CD4-positive, alpha-beta T cell treated with Interferon alpha-2 for 1 hour (primary cell): ENCODE data around the gene PGLYRP4.
A peak's percentile ranks its signal among the peaks of the same experiment; 100 is the strongest.
"Not testable (repeated sequence)": the region's sequence is repeated elsewhere in the genome, so short reads cannot be mapped to it uniquely, and the experiment has no call there.

Experiments
- DNase-seq, 2 donors: peaks; one replicate each; pipeline ENCODE4 v3.0.0-alpha.2; 2020 to 2022

The PGLYRP4 gene

DNA sequence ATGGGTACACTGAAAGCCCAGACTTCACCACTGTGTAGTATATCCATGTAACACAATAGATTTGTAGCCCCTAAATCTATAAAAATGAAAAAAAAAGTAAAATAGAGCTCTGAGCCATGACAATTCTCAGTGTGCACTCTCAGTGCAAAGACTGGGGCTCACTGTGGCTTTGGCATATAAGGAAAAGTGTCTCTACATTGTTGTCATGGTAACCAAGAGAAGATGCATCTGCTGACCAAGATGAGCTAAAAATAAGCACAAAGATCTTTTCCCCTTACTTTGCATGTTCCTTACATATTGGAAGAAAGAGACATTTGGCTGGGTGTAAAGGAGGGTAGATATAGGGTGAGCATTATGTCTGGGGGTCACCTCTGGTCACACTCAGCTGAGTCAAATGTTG is 12.0 kb downstream of the PGLYRP4 start:
- DNase-seq: no peak

DNA sequence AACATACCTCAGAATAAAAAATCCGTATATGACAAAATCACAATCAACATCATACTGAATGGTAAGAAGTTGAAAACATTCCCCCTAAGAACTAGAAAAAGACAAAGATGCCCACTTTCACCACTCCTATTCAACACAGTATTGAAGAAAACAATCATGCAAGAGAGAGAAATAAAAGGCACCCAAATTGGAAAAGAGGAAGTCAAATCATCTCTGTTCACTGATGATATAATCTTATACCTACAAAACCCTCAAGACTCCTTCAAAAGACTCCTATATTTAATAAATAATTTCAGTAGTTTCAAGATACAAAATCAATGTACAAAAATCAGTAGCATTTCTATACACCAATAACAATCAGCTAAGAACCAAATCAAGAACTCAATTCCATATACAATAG is 14.7 kb downstream of the PGLYRP4 start:
- no peak for DNase-seq

DNA sequence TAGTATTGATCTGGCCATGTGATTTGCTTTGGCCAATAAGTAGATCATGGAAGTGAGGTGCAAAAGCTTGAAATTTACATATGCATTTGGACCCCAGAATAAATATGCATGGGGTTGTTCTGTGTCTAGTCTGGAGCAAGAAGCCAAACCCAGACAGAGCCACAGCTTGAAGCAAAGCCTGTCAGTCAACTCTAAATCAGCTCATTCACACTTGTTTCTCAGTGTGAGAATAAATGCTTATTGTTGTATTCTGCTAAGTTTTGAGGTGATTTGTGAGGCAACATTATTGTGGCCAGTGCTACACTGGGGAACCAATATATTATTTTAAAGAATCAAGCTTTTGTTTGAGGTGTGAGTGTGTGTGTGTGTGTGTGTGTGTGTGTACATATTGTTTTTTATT is 23.7 kb downstream of the PGLYRP4 start:
- DNase-seq: no peak

DNA sequence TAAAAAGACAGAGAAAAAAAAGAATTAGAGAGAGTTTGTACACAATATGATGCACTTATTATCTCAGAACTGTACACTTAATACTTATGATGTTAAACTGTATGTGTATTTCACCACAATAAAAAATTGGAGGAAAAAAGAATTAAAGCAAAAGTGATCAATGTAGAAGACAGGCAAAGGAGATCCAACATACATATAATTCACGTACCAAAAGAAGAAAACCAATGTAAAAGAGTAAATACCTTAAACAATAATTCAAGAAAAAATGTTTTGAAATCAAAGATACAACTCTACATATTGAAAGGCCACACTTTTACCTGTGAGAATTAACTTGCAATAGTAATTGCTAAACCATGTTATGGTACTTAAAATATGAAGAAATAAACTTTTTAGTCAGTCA is 26.1 kb downstream of the PGLYRP4 start:
- no peak for DNase-seq

DNA sequence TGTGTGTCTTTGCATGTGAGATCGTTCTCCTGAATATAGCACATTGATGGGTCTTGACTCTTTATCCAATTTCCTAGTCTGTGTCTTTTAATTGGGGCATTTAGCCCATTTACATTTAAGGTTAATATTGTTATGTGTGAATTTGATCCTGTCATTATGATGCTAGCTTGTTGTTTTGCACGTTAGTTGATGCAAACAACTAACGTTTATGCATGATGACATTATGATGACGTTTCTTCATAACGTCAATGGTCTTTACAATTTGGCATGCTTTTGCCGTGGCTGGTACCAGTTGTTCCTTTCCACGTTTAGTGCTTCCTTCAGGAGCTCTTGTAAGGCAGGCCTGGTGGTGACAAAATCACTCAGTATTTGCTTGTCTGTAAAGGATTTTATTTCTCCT is 30.5 kb downstream of the PGLYRP4 start:
- not testable (repeated sequence) for DNase-seq

DNA sequence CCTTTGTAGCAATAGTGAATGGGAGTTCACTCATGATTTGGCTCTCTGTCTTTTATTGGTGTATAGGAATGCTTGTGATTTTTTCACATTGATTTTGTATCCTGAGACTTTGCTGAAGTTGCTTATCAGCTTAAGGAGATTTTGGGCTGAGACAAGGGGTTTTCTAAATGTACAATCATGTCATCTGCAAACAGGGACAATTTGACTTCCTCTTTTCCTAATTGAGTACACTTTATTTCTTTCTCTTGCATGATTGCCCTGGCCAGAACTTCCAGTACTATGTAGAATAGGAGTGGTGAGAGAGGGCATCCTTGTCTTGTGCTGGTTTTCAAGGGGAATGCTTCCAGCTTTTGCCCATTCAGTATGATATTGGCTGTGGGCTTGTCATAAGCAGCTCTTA is 32.6 kb downstream of the PGLYRP4 start:
- not testable (repeated sequence) for DNase-seq

DNA sequence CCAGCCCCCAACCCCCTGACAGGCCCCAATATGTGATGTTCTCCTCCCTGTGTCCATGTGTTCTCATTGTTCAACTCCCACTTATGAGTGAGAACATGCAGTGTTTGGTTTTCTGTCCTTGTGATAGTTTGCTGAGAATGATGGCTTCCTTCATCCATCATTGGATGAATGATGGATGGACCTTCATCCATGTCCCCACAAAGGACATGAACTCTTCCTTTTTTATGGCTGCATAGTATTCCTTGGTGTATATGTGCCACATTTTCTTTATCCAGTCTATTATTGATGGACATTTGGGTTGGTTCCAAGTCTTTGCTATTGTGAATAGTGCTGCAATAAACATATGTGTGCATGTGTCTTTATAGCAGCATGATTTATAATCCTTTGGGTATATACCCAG is 34.3 kb downstream of the PGLYRP4 start:
- DNase-seq: not testable (repeated sequence)

DNA sequence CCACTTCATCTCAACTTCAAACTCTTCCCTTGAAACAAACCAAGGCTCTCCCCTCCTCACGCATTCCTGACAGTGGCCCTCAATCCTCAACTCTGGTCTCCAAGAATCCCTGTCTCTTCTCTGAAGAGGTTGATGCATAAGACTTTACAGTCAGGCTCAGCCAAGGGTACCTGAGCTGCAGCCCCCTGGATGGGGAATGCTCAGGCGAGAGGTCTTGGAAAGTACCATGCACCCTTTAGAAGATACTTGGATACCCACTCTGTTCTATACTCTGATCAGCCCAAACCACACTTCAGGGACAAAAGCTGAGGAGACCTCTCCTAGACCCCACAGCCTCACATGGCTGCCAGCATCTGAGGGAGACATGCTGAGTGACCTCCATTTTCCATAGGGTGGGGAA is 35.4 kb downstream of the PGLYRP4 start:
- DNase-seq: no peak

DNA sequence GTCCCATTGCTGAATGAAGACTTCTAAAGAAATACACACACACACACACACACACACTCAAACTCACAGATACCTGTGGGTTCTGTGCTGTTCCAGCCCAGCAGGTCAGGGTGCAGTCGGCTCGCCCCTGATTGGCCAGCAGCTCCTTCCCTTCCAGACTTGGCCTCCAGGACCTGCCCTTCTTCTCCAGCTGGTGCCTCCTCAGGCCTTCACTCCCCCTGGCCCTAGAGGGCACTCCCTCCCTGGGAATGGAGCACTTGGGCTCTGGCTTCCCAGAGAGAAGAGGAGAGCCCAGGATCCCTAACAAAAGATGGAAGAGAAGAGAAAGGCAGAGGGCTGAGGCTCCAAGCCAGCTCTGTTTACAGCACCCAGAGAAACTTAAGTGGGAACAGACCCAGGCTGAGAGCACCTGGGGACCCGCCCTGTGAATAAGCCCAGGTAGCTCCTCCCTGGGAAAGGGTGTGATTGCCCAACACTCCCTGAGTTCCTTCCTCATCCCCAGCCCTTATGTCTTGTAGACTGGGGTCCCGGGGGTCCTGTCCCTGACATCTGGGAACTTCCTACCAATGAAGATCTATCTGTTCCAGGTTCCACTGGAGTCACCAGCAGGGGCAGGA is 36.0 kb downstream of the PGLYRP4 start, which contains the start of gene PGLYRP3:
PGLYRP3 (minus strand) TSS at position 383 of the 617 bp plus-strand sequence. CDS start 2,287 bp downstream, outside the sequence.
- no peak for DNase-seq

DNA sequence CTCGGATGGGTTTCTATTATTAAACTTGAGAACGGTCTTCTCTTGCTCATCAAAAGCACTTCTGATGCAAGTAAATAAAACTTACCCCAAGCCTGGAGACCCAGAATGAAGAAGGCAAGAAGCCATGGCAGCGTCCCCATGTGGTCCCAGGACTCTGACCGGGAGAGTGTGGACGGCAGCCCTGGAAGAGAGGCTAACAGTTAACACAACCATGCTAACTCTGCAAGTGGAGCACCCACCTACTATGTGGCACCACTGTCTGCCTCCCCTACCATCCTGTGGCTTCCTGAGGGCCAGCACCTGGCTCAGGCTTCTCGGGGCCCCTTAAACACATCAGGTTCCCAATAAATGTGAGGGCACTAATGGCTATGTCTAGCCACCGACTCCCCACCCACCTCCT is 38.1 kb downstream of the PGLYRP4 start:
- DNase-seq: no peak

DNA sequence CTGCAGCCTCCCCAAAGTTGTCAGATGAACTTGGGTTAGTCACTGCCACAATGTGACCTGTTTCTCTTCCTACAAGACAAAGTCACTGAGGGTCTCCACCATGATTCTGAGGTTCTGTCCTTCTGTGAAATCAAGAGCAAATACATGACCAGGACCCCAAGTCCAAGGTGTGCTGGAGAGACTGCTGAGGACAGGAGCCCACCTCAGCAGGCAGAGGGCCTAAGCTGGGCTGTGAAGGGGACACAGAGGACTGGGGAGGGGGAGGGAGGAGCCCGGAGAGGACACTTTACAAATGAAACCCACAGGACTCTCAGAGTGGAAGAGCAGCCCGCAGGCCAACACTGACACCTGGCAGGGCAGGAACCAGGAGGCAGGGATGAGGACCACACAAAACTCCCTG is 39.2 kb downstream of the PGLYRP4 start:
- DNase-seq: no peak

DNA sequence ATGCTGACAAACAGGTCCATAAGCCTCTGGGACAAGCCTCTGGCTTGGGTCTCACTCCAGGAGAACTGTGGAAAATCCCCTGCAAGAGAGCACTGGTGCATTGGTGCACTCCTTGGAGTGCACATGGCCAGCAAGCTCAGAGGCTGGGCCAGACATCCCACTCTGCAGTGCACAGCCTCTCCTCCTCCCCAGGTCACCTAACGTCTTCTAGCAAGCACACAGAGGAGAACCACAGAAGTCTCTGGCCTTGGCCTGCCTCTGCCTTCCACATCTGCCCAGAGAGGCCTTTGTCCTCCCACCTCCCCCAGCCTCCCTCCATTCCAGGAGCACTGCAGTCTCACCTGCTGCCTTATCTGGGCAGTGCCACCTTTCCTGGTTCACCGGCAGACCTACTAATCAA is 40.1 kb downstream of the PGLYRP4 start:
- DNase-seq: no peak

DNA sequence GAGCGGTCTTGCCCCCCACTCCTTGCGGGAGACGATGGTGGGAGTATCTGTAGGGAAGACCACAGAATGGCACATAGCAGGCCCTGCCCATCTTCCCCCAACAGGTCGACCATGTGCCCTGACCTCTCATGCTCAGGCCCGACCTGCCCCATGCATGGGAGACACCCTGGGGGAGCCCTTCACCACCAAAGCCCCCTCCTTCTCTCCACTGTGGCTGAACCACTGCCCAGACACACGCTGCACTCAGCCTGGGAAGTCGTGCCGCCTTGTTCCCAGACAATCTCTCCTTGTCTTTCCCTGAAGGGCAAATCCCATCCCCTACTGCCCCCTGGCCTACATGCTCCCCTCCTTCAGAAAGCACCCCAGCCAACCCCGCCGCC is 41.4 kb downstream of the PGLYRP4 start:
- DNase-seq: no peak

DNA sequence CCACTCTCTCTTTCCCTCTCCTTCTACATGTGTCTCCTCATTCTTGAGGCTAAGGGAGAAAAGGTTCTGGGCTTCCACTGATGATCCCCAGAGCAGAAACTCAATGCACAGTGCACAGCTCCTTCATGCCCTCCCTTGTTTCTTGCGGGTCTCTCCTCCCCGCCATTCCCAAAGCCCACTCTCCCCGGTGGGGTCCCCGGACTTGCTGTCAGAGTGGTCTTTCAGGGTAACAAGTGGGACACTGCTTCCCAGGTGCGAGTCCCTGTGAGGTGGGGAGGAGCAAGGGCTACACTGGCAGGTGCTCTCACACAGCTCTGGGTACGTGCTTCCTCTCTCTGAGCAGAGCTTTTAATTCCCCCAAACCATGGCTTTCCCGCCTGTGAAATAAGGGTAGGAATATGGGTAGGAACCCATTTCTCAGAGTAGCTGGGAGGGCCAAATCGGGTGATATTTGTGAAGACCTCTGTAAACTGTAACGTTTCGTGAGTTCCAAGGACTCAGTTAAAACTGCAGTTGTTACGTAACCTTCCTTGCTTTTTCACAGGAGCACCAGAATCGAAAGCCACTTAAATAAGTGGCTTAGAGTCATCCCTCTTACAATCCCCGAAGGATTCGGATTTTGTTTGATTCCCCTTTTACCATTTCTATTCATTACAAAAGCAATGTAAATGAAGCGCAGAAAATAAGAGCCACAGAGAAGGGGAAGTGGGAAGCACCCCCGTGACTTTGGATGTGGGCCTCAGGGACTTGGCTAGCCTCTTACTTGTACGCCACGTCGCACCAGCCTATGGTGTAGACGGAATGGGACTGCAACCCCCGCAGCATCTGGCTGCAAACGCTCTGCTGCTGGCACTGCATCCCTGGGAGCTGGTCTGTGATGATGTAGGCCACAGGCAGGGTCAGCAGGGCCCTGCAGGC is 42.1 kb downstream of the PGLYRP4 start:
- DNase-seq: no peak

DNA sequence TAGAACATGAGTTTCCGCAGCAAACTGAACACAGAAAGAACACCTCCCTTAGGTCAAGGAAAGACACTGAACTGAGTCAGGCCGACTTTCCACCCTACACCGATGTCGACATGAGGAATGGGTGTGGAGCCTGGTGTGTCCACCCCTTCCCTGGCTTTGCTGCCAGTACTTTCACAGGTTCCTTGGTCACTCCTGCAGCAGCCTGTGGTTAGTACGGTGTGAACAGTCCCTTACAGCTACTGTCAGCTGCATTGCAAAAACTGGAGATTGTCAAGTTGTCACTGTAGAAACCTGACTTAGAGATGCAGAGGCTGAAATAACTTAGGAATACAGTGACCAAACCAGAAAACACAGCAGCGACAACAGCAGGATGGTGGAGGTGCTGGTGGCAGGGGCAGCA is 43.0 kb downstream of the PGLYRP4 start:
- DNase-seq: no peak

DNA sequence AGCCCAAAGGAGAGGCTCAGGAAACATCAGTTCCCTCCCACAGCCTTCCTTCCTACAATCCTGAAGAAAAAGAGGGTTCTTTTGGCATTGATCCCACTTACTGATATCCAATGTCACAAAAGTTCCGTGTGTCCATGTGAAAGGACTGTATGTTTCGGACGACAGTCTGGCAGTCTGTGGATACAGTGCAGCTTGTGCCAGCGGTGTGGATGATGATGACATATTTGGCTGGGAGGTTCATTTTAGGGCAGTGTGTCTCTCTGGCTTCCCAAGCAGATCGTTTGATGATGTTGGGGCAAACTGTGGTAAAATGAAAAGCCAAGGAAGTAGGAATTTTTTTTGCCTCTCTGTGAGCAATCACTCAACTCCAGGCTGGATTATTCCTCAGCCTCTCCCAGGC is 46.3 kb downstream of the PGLYRP4 start:
- DNase-seq: no peak

DNA sequence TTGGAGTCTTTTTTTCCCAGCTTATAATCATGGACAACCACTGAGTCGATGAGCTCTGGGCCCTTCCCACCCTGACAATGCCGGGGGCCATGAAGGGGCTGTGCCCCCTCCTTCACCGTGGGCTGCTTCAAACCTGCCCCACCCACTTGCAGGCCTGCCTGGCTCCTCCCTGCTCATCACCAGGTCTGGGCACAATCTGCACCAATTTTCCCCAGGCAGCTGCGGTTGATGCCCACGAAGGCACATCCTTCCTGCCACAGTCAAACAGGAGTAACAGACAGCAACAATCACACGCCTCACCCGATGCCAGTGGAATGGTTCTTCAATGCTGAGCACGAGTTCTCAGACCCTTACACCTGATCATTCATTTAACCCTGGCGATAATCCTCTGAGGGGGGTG is 54.8 kb downstream of the PGLYRP4 start:
- DNase-seq: peak in 1 of 2 donors; percentile 16

DNA sequence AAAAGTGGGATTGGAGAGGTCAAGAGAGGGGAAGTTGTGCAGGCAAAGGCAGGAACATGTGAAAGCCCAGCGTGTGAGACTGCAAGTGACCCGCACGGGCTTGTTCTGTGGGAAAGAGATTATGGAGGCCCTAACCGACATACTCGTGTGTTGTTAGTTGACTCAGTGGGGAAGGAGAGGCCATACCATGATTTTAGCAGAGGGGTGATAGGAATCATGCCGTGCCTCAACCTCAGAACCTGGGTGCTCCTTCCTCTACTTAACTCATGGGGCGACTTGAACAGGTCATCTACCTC is 55.2 kb downstream of the PGLYRP4 start:
- DNase-seq: no peak

DNA sequence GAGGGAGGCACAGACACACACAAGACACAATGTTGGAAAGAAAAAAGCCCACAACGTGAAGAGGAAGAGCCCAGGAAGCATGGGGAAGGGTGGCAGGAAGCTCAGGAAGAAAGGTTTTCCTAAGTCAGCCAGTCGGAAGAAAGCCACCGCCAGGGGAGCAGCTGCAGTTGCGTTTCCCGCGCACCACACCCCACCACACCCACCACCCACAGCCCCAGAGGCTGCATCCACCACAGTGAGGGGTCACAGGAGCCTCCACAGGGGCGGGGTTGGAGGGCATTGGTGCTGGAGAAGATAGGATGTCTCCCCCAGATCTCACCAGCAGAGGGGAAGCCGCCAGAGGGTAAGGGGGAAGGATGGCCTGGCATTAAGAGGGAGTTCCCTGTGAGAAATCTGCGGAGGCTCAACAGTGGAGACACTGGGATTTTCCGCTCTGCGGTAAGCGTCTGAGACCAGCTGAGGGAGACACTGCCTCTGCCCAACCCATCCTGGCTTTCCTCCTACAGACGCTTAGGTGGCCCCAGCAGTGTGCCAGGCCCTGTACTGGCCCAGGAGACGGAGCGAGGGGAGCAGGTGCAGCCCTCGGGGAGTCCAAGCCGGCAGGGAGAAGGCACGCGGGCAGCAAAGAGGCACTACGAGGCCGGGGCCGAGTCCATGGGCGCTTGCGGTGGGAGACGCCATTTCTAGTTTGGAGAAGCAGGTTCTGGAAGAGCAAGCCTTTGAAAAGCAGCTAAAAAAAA is 55.7 kb downstream of the PGLYRP4 start:
- no peak for DNase-seq

DNA sequence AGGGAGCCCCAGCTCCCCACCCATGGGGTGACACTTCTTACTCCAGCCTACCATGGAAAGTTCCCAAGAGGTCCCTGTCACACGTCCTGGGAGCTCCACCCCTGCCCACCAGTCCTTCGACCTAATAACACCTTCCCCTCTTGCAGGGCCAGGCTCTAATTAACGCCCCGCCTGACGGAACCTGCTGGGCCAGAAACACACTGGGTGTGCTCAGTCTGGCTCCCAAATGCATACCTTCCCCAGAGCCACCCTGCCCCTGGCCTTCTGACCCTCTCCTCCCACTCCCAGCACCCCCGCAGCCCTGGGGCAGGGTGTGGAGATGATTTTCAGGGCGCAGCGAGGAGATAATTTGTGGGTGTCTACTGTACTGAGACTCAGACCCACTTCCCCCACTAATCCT is 56.5 kb downstream of the PGLYRP4 start:
- DNase-seq: no peak

DNA sequence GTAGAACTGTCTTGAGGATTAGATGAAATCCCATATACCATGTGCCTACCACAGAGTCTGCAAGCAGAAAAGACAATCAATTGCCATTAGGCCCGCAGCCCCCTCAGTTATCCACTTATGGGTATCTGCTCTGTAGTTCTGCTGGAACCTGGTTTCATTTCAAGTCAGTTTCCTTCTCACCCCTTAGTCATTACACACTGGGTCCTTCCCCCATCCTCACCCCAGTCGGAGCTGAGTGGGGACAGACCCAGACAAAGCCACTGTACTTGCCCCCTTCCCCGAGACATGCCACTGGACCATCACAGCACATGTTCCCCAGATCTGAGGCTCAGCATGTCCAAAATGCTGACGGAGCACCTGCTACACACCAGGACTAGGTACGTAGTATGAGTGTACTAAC is 57.1 kb downstream of the PGLYRP4 start:
- DNase-seq: no peak

DNA sequence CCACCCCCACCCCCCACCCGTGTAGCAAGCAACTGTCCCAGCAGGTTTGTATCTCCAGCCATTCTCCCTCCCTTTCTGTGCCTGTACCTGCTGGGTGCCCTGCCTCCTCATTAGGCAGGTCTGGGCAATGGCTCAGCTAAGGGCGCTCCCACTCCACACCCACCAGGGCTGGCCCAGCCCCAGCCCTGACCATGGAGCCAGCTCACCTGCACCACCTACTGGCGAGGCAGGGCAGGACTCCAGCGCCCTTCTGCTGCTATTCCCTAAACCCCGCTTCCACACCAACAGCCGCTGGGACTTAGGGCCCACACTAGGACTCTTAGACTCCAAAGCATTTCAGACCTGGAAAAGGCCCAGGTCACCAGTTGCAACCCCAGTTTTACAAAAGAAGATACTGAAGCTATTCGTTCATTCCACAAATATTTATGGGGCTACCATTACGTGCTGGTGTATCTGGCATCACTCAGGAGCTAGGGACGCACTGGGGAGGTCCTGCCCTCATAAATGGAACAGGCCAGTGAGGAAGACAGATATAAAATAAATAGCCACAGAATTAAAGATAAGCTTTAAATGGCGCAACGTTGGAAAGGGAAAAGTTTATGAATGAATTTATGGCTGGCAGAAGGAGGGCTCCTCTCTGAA is 59.9 kb downstream of the PGLYRP4 start:
- DNase-seq: peak in 1 of 2 donors; percentile 3
